ENCODE results near the gene UMAD1.

DNA sequence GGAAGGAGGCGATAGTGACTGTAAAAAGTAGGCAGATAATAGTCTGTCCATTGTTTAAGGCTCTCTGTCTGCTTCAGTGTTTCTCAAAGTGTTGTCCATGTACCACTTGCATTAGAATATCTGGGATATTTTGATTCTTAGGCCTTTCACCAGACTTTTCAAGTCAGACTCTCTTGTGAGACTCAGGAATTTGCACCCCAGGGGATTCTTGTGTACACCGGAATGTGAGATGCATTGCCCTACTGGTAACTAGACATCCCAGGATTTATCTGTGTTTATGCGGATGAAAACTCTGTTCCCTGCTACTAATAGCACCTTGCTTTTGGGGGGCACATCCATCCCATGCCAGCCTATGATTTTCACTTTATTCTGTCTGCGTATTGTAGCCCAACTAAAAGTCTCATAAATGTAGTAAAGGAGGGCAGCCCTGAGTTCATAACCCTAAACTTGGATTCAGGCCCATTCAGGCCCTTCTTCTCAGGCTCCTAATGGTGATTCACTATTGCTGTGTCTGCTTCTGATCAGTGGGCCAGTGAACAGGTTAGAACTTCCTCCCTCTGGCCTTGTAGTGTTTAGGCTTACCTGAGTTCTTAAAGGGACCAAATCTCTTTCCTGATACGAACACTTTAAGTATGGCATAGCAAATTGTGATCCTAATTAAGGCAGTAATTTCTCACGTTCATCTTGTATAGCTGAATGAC, 149.6 kb downstream of the UMAD1 start:
- no peak for TF ChIP-seq CTCF (IDR thresholded peaks at IDR 0.05)
- TF ChIP-seq POLR2A (IDR thresholded peaks at IDR 0.05) = no peak
